Measurements from ENCODE around the gene PTPRD.
"Not testable (repeated sequence)": the region's sequence is repeated elsewhere in the genome, so short reads cannot be mapped to it uniquely, and the experiment has no call there.

The PTPRD gene

DNA sequence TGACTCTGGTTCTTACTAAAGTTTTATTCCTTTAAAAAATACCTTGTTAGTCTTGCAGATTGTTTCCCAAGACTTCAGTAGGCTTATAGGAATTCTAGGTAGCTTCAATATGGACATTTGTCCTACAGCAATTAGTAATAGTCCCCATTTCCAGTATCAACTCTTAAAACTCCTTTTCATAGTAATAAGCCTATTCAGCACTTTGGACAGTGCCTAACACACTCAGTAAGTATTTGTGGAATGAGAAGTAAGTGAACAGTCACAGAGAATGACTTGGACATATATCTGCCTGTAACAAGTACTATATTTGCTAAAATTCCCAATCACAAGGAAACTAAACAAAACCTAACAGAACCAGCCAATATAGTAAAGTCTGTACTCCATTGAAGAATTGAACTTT lies 1521.4 kb downstream of the PTPRD start:
- no peaks in the 10 kb centered on the region for H3K36me3 ChIP-seq (ENCODE audit: control insufficient read depth, insufficient read depth, low read length)
- H3K9me3 ChIP-seq (ENCODE audit: control insufficient read depth, insufficient read depth, low read length), result no peaks in the 10 kb centered on the region
- no peaks in the 10 kb centered on the region for H3K4me1 ChIP-seq (ENCODE audit: control insufficient read depth, insufficient read depth, low read length)
- H3K9ac ChIP-seq (ENCODE audit: low read depth, low read length), result no peak overlapping the region
- no peaks in the 10 kb centered on the region for H3K27me3 ChIP-seq (ENCODE audit: control insufficient read depth, insufficient read depth, low read length)
- no peak overlapping the region for H3K4me3 ChIP-seq (ENCODE audit: low read depth, low read length)

GRCh38 chr9:9079473-9079872 lies 1533.3 kb downstream of the PTPRD start:
- no peaks in the 10 kb centered on the region for H3K9me3 ChIP-seq (ENCODE audit: control insufficient read depth, insufficient read depth, low read length)
- H3K4me3 ChIP-seq (ENCODE audit: low read depth, low read length), result no peak overlapping the region
- H3K36me3 ChIP-seq (ENCODE audit: control insufficient read depth, insufficient read depth, low read length), result no peaks in the 10 kb centered on the region
- H3K27me3 ChIP-seq (ENCODE audit: control insufficient read depth, insufficient read depth, low read length), result no peaks in the 10 kb centered on the region
- no peak overlapping the region for H3K9ac ChIP-seq (ENCODE audit: low read depth, low read length)
- no peaks in the 10 kb centered on the region for H3K4me1 ChIP-seq (ENCODE audit: control insufficient read depth, insufficient read depth, low read length)

- no peaks in the 10 kb centered on the region for H3K27me3 ChIP-seq (ENCODE audit: control insufficient read depth, insufficient read depth, low read length)
Observed at GRCh38 chr9:9078301-9078700, 1534.5 kb downstream of the PTPRD start.

GRCh38 chr9:9061627-9062026 lies 1551.2 kb downstream of the PTPRD start:
- Histone ChIP-seq H3K4me3 (ENCODE audit: low read depth, low read length) (no peak overlapping the region), H3K27me3 (ENCODE audit: control insufficient read depth, insufficient read depth, low read length) (no peaks in the 10 kb centered on the region), H3K4me1 (ENCODE audit: control insufficient read depth, insufficient read depth, low read length) (no peaks in the 10 kb centered on the region), H3K36me3 (ENCODE audit: control insufficient read depth, insufficient read depth, low read length) (no peaks in the 10 kb centered on the region), H3K9ac (ENCODE audit: low read depth, low read length) (no peak overlapping the region), H3K9me3 (ENCODE audit: control insufficient read depth, insufficient read depth, low read length) (no peaks in the 10 kb centered on the region)

More at GRCh38 chr9:9078301-9078700, 1534.5 kb downstream of the PTPRD start:
- Histone ChIP-seq H3K4me1 (ENCODE audit: control insufficient read depth, insufficient read depth, low read length) (no peaks in the 10 kb centered on the region), H3K9me3 (ENCODE audit: control insufficient read depth, insufficient read depth, low read length) (no peaks in the 10 kb centered on the region), H3K9ac (ENCODE audit: low read depth, low read length) (no peak overlapping the region), H3K4me3 (ENCODE audit: low read depth, low read length) (no peak overlapping the region), H3K36me3 (ENCODE audit: control insufficient read depth, insufficient read depth, low read length) (no peaks in the 10 kb centered on the region)

- Histone ChIP-seq H3K4me3 (ENCODE audit: low read depth, low read length) (no peak overlapping the region), H3K9ac (ENCODE audit: low read depth, low read length) (no peak overlapping the region), H3K9me3 (ENCODE audit: control insufficient read depth, insufficient read depth, low read length) (no peaks in the 10 kb centered on the region)
Observed at GRCh38 chr9:9054354-9054992, 1558.3 kb downstream of the PTPRD start.

DNA sequence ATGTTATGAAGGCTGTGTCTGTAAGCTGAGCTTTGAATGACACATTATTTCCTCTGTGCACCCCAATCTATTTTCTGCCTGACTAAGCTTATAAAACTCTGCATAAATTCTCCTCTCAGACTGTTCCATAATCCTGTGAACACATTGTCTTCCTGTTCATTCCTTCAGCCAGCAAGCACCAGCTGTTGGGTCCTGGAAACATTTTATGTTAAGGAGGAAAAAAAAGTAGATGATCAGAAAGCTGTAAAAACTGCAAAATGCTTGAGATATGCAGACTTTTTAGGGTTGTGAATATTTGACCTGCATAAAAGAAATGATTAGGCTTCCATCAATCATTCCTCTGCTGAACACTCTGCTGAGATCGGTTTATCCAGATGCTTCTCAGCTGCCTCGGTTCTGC lies 1567.2 kb downstream of the PTPRD start:
- Histone ChIP-seq H3K9me3 (ENCODE audit: control insufficient read depth, insufficient read depth, low read length) (no peaks in the 10 kb centered on the region), H3K9ac (ENCODE audit: low read depth, low read length) (no peak overlapping the region), H3K4me1 (ENCODE audit: control insufficient read depth, insufficient read depth, low read length) (no peaks in the 10 kb centered on the region), H3K36me3 (ENCODE audit: control insufficient read depth, insufficient read depth, low read length) (no peaks in the 10 kb centered on the region), H3K27me3 (ENCODE audit: control insufficient read depth, insufficient read depth, low read length) (no peaks in the 10 kb centered on the region), H3K4me3 (ENCODE audit: low read depth, low read length) (no peak overlapping the region)

More at GRCh38 chr9:9054354-9054992, 1558.3 kb downstream of the PTPRD start:
- Histone ChIP-seq H3K36me3 (ENCODE audit: control insufficient read depth, insufficient read depth, low read length) (no peaks in the 10 kb centered on the region), H3K27me3 (ENCODE audit: control insufficient read depth, insufficient read depth, low read length) (no peaks in the 10 kb centered on the region), H3K4me1 (ENCODE audit: control insufficient read depth, insufficient read depth, low read length) (no peaks in the 10 kb centered on the region)

GRCh38 chr9:9045072-9045471 lies 1567.7 kb downstream of the PTPRD start:
- Histone ChIP-seq H3K9me3 (ENCODE audit: control insufficient read depth, insufficient read depth, low read length) (no peaks in the 10 kb centered on the region), H3K27me3 (ENCODE audit: control insufficient read depth, insufficient read depth, low read length) (no peaks in the 10 kb centered on the region), H3K4me3 (ENCODE audit: low read depth, low read length) (no peak overlapping the region), H3K9ac (ENCODE audit: low read depth, low read length) (no peak overlapping the region), H3K36me3 (ENCODE audit: control insufficient read depth, insufficient read depth, low read length) (no peaks in the 10 kb centered on the region), H3K4me1 (ENCODE audit: control insufficient read depth, insufficient read depth, low read length) (no peaks in the 10 kb centered on the region)

- not testable (repeated sequence) for H3K27me3 ChIP-seq (ENCODE audit: control insufficient read depth, insufficient read depth, low read length); H3K4me1 ChIP-seq (ENCODE audit: control insufficient read depth, insufficient read depth, low read length); H3K36me3 ChIP-seq (ENCODE audit: control insufficient read depth, insufficient read depth, low read length); H3K9me3 ChIP-seq (ENCODE audit: control insufficient read depth, insufficient read depth, low read length); H3K4me3 ChIP-seq (ENCODE audit: low read depth, low read length); H3K9ac ChIP-seq (ENCODE audit: low read depth, low read length)
Observed at GRCh38 chr9:9043788-9044187, 1569.0 kb downstream of the PTPRD start.

GRCh38 chr9:9041756-9042155 lies 1571.0 kb downstream of the PTPRD start:
- Histone ChIP-seq H3K4me3 (ENCODE audit: low read depth, low read length) (no peak overlapping the region), H3K27me3 (ENCODE audit: control insufficient read depth, insufficient read depth, low read length) (peaks cover 3% of the 10 kb centered on the region), H3K4me1 (ENCODE audit: control insufficient read depth, insufficient read depth, low read length) (no peaks in the 10 kb centered on the region), H3K9me3 (ENCODE audit: control insufficient read depth, insufficient read depth, low read length) (no peaks in the 10 kb centered on the region), H3K9ac (ENCODE audit: low read depth, low read length) (no peak overlapping the region), H3K36me3 (ENCODE audit: control insufficient read depth, insufficient read depth, low read length) (no peaks in the 10 kb centered on the region)

GRCh38 chr9:9033022-9033421 lies 1579.8 kb downstream of the PTPRD start:
- Histone ChIP-seq H3K4me1 (ENCODE audit: control insufficient read depth, insufficient read depth, low read length) (no peaks in the 10 kb centered on the region), H3K9ac (ENCODE audit: low read depth, low read length) (no peak overlapping the region), H3K9me3 (ENCODE audit: control insufficient read depth, insufficient read depth, low read length) (no peaks in the 10 kb centered on the region), H3K27me3 (ENCODE audit: control insufficient read depth, insufficient read depth, low read length) (peaks cover 8% of the 10 kb centered on the region), H3K4me3 (ENCODE audit: low read depth, low read length) (no peak overlapping the region), H3K36me3 (ENCODE audit: control insufficient read depth, insufficient read depth, low read length) (no peaks in the 10 kb centered on the region)

- Histone ChIP-seq H3K9ac (ENCODE audit: low read depth, low read length) (no peak overlapping the region), H3K4me3 (ENCODE audit: low read depth, low read length) (no peak overlapping the region), H3K4me1 (ENCODE audit: control insufficient read depth, insufficient read depth, low read length) (no peaks in the 10 kb centered on the region), H3K9me3 (ENCODE audit: control insufficient read depth, insufficient read depth, low read length) (no peaks in the 10 kb centered on the region), H3K36me3 (ENCODE audit: control insufficient read depth, insufficient read depth, low read length) (no peaks in the 10 kb centered on the region), H3K27me3 (ENCODE audit: control insufficient read depth, insufficient read depth, low read length) (no peaks in the 10 kb centered on the region)
Observed at GRCh38 chr9:9016597-9016996, 1596.2 kb downstream of the PTPRD start.

- no peaks in the 10 kb centered on the region for H3K9me3 ChIP-seq (ENCODE audit: control insufficient read depth, insufficient read depth, low read length)
- no peaks in the 10 kb centered on the region for H3K27me3 ChIP-seq (ENCODE audit: control insufficient read depth, insufficient read depth, low read length)
- H3K36me3 ChIP-seq (ENCODE audit: control insufficient read depth, insufficient read depth, low read length), result no peaks in the 10 kb centered on the region
- H3K4me3 ChIP-seq (ENCODE audit: low read depth, low read length), result no peak overlapping the region
- H3K9ac ChIP-seq (ENCODE audit: low read depth, low read length), result no peak overlapping the region
- H3K4me1 ChIP-seq (ENCODE audit: control insufficient read depth, insufficient read depth, low read length), result no peaks in the 10 kb centered on the region
Observed at GRCh38 chr9:9004810-9005209, 1608.0 kb downstream of the PTPRD start.
